LNCAP (cell line): Measurements from ENCODE around the gene BAX.

Experiments used
- TF ChIP-seq, protein P1 (sequence below): fragments of 450-650 bp; IDR thresholded peaks from 2 replicates; pipeline ENCODE4 v1.5.1; 2017; ENCODE audit warnings: mild to moderate bottlenecking

BAX gene

DNA sequence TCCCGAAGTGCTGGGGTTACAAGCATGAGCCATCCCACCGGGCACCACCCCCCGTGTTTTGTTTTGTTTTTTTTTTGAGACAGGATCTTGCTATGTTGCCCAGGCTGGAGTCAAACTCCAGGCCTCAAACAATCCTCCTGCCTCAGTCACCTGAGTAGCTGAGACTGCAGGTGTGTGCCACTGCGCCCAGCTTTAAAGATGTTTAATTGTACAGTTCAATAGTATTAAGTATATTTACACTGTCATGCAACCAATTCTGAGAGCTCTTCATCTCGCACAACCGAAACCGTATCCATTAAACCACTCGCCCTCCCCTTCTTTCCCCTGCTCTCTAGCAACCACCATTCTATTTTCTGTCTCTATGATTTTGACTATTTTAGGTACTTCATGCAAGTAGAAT lies 38.9 kb upstream of the BAX start:
- TF ChIP-seq, protein P1, sequence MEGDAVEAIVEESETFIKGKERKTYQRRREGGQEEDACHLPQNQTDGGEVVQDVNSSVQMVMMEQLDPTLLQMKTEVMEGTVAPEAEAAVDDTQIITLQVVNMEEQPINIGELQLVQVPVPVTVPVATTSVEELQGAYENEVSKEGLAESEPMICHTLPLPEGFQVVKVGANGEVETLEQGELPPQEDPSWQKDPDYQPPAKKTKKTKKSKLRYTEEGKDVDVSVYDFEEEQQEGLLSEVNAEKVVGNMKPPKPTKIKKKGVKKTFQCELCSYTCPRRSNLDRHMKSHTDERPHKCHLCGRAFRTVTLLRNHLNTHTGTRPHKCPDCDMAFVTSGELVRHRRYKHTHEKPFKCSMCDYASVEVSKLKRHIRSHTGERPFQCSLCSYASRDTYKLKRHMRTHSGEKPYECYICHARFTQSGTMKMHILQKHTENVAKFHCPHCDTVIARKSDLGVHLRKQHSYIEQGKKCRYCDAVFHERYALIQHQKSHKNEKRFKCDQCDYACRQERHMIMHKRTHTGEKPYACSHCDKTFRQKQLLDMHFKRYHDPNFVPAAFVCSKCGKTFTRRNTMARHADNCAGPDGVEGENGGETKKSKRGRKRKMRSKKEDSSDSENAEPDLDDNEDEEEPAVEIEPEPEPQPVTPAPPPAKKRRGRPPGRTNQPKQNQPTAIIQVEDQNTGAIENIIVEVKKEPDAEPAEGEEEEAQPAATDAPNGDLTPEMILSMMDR = no peak

- TF ChIP-seq, protein P1 = no peak
These were observed 36.6 kb upstream of the BAX start for GRCh38 chr19:48918071-48918470.

DNA sequence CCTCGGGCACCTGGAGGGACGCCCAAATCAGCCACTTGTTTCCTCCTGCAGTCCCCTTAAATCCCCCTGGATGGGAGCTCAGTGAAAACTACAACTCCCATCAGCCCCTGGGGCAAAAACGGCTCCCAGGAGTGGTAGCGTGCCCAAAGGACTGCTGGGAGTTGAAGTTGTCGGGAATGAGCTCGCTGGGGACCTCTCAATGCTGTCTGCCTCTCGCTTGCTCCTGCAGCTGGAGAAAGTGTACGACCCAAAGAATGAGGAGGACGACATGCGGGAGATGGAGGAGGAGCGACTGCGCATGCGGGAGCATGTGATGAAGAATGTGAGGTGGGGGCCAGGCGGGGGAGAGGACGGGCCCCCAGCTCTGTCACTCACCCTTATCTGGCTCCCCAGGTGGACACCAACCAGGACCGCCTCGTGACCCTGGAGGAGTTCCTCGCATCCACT lies 35.9 kb upstream of the BAX start:
- TF ChIP-seq, protein P1 = no peak

- TF ChIP-seq, protein P1 = no peak
These were observed 33.7 kb upstream of the BAX start for GRCh38 chr19:48920949-48921348.

DNA sequence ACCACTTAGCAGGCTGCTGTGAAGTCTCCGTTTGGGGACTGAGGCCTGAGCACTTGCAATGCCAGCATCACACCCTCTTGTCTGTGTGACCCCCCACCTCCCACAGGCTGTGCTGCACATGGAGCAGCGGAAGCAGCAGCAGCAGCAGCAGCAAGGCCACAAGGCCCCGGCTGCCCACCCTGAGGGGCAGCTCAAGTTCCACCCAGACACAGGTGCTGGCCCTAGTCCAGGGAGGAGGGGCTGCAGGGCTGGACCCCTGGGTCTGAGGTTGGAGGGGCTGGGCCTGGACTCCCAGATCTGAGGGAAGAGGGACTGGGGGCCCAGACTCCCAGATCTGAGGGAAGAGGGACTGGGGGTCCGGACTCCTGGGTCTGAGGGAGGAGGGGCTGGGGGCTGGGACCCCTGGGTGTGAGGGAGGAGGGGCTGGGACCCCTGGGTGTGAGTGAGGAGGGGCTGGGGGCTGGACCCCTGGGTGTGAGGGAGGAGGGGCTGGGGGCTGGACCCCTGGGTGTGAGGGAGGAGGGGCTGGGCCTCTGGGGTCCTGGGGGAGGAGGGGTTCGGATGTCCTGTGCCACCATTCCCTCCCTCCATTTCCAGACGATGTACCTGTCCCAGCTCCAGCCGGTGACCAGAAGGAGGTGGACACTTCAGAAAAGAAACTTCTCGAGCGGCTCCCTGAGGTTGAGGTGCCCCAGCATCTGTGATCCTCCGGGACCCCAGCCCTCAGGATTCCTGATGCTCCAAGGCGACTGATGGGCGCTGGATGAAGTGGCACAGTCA lies 32.8 kb upstream of the BAX start:
- TF ChIP-seq, protein P1 = no peak

DNA sequence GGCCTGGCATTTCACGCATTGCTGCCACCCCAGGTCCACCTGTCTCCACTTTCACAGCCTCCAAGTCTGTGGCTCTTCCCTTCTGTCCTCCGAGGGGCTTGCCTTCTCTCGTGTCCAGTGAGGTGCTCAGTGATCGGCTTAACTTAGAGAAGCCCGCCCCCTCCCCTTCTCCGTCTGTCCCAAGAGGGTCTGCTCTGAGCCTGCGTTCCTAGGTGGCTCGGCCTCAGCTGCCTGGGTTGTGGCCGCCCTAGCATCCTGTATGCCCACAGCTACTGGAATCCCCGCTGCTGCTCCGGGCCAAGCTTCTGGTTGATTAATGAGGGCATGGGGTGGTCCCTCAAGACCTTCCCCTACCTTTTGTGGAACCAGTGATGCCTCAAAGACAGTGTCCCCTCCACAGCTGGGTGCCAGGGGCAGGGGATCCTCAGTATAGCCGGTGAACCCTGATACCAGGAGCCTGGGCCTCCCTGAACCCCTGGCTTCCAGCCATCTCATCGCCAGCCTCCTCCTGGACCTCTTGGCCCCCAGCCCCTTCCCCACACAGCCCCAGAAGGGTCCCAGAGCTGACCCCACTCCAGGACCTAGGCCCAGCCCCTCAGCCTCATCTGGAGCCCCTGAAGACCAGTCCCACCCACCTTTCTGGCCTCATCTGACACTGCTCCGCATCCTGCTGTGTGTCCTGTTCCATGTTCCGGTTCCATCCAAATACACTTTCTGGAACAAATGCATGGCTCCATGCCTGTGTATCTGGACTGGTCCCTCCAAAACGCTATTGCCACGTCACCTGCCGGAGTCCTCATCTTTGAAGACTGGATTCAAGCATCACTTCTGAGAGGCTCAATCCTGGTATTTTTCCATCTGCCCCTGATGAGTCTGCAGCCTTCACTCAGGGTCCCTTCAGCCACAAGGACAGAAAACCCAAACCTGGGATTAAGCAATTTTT lies 31.9 kb upstream of the BAX start:
- TF ChIP-seq, protein P1 = no peak

GRCh38 chr19:48925240-48925843 lies 29.3 kb upstream of the BAX start:
- TF ChIP-seq, protein P1 = no peak
